Fibroblast of skin of right quadriceps (primary cell): ENCODE measurements around the gene OCA2.

Experiments used
- DNase-seq: peaks from one replicate; pipeline ENCODE4 v3.0.0-alpha.2; 2013

OCA2 gene

DNA sequence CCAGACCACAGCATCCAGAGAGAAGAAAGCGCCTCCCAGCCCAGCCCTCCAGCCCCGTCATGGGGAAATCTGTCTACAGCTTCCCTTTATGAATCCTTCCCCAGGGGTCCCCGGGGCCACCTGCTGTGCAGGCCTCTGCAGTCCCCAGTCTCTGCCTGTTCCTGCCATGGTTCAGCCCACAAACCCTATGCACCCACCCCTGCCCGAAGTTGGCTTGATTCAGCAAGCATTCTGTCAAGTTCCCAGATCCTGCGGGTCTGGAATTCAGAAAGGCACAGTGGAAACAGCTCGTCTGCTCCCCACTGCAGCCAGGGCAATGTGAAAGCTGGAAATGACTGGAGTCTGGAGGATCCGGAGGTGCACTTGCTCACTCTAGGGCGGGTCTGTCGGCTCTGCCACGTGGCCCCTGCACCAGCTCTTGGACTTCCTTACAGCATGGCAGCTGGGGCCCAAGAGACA lies 2.9 kb upstream of the OCA2 start:
- DNase-seq, result no peak

GRCh38 chr15:28101201-28101600 lies 2.1 kb upstream of the OCA2 start:
- no peak for DNase-seq

- DNase-seq, result no peak
Observed at GRCh38 chr15:28100516-28101195, 1.5 kb upstream of the OCA2 start.

- no peak for DNase-seq
Observed at GRCh38 chr15:28099555-28100140, 533 bp upstream of the OCA2 start.

- no peak for DNase-seq
Observed at GRCh38 chr15:28098360-28098765, 752 bp downstream of the OCA2 start.

GRCh38 chr15:28097656-28098359 lies 1.3 kb downstream of the OCA2 start:
- no peak for DNase-seq

GRCh38 chr15:28096670-28097431 lies 2.3 kb downstream of the OCA2 start:
- no peak for DNase-seq

DNA sequence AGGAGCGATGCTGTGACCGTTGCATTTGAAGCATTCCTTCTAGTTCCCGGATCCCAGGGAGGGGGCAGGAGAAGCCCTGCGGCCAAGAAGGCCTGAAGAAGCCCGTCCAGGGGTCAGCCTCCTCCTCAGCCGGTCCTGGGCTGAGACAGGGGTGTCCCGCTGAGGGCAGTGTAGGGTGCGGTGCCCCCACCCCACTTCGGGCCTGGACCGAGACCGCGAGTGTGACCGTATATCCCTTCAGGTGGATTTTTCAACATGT lies 2.8 kb downstream of the OCA2 start:
- no peak for DNase-seq

GRCh38 chr15:28094732-28095521 lies 4.2 kb downstream of the OCA2 start:
- DNase-seq, result no peak

DNA sequence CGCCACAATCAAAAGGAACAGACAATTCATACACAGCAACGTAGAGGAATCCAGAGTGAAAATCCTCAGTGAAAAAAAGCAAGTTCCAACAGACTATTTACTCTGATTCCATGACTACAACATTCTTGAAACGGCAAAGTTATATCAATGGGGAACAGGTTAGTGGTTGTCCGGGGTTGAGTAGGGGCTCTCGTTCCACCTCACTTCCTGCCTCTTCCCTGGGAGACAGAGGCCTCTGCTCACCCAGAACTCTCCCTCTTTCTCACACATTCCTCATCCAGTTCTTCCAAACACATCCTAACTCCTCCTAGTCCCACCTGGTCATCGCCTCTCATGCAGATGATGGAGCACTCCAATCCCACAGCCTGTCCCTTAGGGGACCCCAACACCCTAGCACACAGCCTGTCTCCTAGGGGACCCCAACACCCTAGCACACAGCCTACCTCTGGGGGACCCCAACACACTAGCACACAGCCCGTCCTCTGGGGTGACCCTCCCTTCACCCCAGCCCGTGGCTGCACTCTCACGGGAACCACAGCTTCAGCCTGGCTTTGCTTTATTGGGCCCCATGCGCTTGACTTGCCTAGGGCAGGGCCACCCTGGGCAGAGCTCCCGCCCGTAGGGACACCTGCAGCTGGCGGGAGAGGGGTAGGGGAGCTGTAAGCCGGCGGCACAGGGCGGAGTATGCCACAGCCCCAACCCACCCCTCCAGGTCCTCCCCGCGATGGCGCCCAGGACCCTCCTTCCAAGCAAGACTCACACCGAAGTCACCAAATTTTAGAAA lies 5.2 kb downstream of the OCA2 start:
- no peak for DNase-seq

DNA sequence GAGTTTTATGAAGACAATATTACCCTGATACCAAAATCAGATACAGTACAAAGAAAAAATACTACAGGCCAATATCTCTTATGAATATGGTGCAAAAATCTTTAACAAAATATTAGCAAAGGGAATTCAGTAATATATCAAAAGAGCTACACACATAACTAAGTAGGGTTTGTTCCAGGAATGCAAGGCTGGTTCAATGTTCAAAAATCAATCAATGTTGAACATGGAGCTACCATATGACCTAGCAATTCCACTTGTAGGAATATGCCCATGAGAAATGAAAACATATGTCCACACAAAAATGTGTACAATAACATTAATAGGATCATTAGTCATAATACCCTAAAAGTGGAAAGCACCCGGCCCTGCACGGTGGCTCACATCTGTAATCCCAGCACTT lies 7.8 kb downstream of the OCA2 start:
- no peak for DNase-seq

- peak; percentile 46 for DNase-seq
Observed at GRCh38 chr15:28086175-28086703, 12.9 kb downstream of the OCA2 start.

GRCh38 chr15:28085489-28086174 lies 13.5 kb downstream of the OCA2 start:
- no peak for DNase-seq

DNA sequence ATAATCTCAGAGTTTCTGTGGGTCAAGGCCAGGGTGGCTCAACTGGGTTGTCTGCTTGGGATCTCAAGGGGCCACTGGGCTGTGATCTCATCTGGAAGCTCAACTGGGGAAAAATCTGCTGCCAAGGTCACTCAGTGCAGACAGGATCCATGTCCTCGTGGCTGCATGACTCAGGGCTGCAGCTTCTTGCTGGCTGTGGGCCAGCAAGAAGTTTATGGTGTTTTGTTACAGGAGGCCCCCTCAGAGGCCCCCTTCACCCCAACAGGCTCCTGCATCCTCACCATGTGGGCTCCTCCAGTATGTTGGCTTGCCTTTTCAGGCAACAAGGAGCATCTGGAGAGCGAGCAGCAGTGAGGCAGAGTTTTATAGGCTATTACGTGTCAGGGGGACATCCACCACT lies 14.6 kb downstream of the OCA2 start:
- peak; percentile 29 for DNase-seq

GRCh38 chr15:28082891-28083684 lies 16.0 kb downstream of the OCA2 start:
- no peak for DNase-seq

- DNase-seq, result no peak
Observed at GRCh38 chr15:28081594-28081993, 17.5 kb downstream of the OCA2 start.

- DNase-seq, result no peak
Observed at GRCh38 chr15:28080386-28080785, 18.7 kb downstream of the OCA2 start.

DNA sequence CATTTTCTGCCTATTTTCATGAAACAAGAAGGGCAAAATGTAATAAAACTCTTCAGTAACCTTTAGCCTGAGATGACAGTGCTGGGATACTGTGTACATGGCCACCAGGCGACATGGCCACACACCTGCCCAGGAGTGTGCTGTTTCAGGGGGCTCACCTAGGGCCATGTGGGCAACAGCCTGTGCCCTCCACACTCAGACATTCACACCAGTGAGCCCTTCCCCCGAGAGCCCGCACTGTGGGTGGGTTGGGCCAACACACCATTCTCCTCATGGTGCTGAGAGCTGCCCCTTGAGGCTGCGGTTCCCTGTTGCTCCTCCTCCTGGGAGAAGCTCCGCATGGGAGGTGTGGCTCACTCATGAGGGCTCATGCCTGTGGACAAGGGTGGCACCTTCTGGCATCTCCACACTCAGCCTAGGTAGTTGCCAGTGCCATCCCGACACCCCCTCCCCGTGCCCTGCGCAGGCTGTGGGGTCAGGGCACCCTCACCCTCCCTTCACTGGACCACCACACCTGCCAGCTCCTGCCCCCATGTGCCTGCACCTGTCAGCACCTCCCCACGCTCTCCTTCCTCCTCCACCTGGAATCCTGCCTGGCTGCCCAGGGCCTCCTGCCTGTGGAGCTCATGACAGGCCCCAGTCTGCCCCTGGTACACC lies 19.7 kb downstream of the OCA2 start:
- no peak for DNase-seq

DNA sequence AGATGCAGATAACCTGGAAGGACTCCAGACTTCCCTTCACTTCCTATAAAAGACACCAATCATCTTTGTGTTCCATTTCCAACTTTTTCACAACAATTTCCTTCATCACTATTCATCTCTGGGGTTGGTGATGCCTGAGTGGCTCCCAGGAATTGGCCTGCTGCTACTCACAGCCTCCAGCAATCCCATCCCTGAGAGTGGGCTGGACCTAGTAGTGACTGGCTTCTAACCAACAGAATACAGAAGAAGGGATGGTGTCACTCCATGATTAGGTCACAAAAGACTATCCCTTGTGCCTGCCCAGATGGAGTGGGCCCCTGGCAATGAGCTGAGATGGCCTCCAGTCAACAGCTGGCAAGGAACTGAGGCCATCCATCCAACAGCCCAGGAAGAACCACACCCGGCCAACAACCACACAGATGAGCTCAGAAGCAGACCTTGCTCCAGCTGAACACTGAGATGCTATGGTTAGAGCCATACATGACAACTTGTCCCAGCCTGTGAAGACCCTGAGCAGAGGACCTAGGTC lies 20.9 kb downstream of the OCA2 start:
- DNase-seq, result no peak

GRCh38 chr15:28075573-28075972 lies 23.5 kb downstream of the OCA2 start:
- no peak for DNase-seq
